OCI-LY7 (cell line): Measurements from ENCODE around the gene KCNH1.

ENCODE experiments used
- CTCF ChIP-seq: fragments of 200-600 bp; sonication (generic); conservative IDR thresholded peaks from 2 replicates; pipeline ENCODE4 v1.5.1; 2014; ENCODE audit warnings: mild to moderate bottlenecking, antibody characterized with exemption, low read length, moderate library complexity, mixed read lengths
- EZH2phosphoT487 ChIP-seq: fragments of 200-600 bp; sonication (generic); IDR thresholded peaks from 2 replicates; pipeline ENCODE4 v1.6.1; 2018; ENCODE audit warnings: low read depth, borderline replicate concordance, mild to moderate bottlenecking, mixed run types, antibody characterized with exemption, low read length, moderate library complexity, mixed read lengths

GRCh38 chr1:210652329-210652954 is 481.5 kb downstream of the KCNH1 start:
- no peak for TF ChIP-seq CTCF
- no peak for TF ChIP-seq EZH2phosphoT487
